CD14-positive monocyte (primary cell): ENCODE measurements around the gene ZNF292. TPM values are rescaled to one million over a fixed set of nuclear protein-coding genes. Genes with fewer than 3 reads are reported as not detected.

Source experiments
- DNase-seq, 3 donors: peaks; one replicate each; pipeline ENCODE4 v3.0.0-alpha.2; 2011 to 2022
- H2AFZ ChIP-seq: 2 replicates; pipeline ENCODE4 v1.6.0; 2012; ENCODE audit warnings: mild to moderate bottlenecking, low read depth, low read length, inconsistent platforms; ENCODE audit not compliant: insufficient read depth, poor library complexity, severe bottlenecking
- H3K27ac ChIP-seq, 2 donors: 1 replicate in 1 of 2; 2 replicates in 1 of 2; pipeline ENCODE4 v1.5.1; 2012 to 2013; ENCODE audit warnings: low read length in 2 of 2, control low read depth in 1 of 2, inconsistent platforms in 1 of 2, low read depth in 1 of 2, mild to moderate bottlenecking in 1 of 2
- H3K27me3 ChIP-seq, 2 donors: one replicate each; pipeline versions ENCODE4 v1.6.0 to v1.6.1; 2011 to 2013; ENCODE audit warnings: low read length in 2 of 2; ENCODE audit not compliant: control insufficient read depth in 2 of 2, insufficient read depth in 2 of 2
- H3K36me3 ChIP-seq, 2 donors: replicated peaks in 1 of 2; 1 replicate in 1 of 2; 2 replicates in 1 of 2; pipeline versions ENCODE4 v1.5.1 to v1.6.1; 2012 to 2013; ENCODE audit warnings: low read length in 2 of 2, control low read depth in 1 of 2, inconsistent platforms in 1 of 2, mild to moderate bottlenecking in 1 of 2; ENCODE audit not compliant: insufficient read depth in 2 of 2, control insufficient read depth in 1 of 2
- H3K4me1 ChIP-seq, 2 donors: 1 replicate in 1 of 2; 2 replicates in 1 of 2; pipeline versions ENCODE4 v1.5.1 to v1.6.1; 2012 to 2013; ENCODE audit warnings: low read length in 2 of 2, control low read depth in 1 of 2, inconsistent platforms in 1 of 2, mild to moderate bottlenecking in 1 of 2, moderate library complexity in 1 of 2; ENCODE audit not compliant: insufficient read depth in 2 of 2, control insufficient read depth in 1 of 2
- H3K4me2 ChIP-seq: replicated peaks from 2 replicates; pipeline ENCODE3; 2012; ENCODE audit warnings: low read length, moderate library complexity, mild to moderate bottlenecking; ENCODE audit not compliant: poor library complexity, severe bottlenecking; ENCODE audit errors: extremely low read depth
- H3K4me3 ChIP-seq, 3 experiments: fragments of 200-600 bp in 1 of 3; sonication (generic) in 1 of 3; replicated peaks in 1 of 3; 1 replicate in 2 of 3; 2 replicates in 1 of 3; pipeline ENCODE4 v1.5.1; 2011 to 2013; ENCODE audit warnings: low read length in 3 of 3, mild to moderate bottlenecking in 3 of 3, control low read depth in 2 of 3, low read depth in 2 of 3, inconsistent platforms in 1 of 3, moderate library complexity in 1 of 3
- H3K79me2 ChIP-seq: 2 replicates; pipeline ENCODE4 v1.6.0; 2012; ENCODE audit warnings: mild to moderate bottlenecking, control low read depth, inconsistent platforms, low read length, moderate library complexity; ENCODE audit not compliant: insufficient read depth
- H3K9ac ChIP-seq: 2 replicates; pipeline ENCODE4 v1.6.0; 2017; ENCODE audit warnings: low read length, mild to moderate bottlenecking; ENCODE audit not compliant: insufficient read depth, poor library complexity, severe bottlenecking
- H3K9me3 ChIP-seq, 2 donors: replicated peaks in 1 of 2; 1 replicate in 1 of 2; 2 replicates in 1 of 2; pipeline versions ENCODE4 v1.5.1 to v1.6.1; 2012 to 2013; ENCODE audit warnings: low read length in 2 of 2, control low read depth in 1 of 2; ENCODE audit not compliant: control insufficient read depth in 1 of 2, insufficient read depth in 1 of 2
- H4K20me1 ChIP-seq: 2 replicates; pipeline ENCODE4 v1.6.0; 2012; ENCODE audit warnings: mild to moderate bottlenecking, low read length, control low read depth, moderate library complexity; ENCODE audit not compliant: insufficient read depth
- H3K27ac Mint-ChIP-seq, 7 donors: one replicate each; pipeline ENCODE4 v1.8.0; 2020; ENCODE audit warnings: mild to moderate bottlenecking in 7 of 7, mixed read lengths in 7 of 7, moderate library complexity in 6 of 7, inconsistent platforms in 2 of 7
- H3K27me3 Mint-ChIP-seq, 3 donors: one replicate each; pipeline ENCODE4 v1.8.0; 2021 to 2022; ENCODE audit warnings: low read depth in 3 of 3, mild to moderate bottlenecking in 3 of 3, mixed read lengths in 3 of 3, moderate library complexity in 3 of 3, inconsistent platforms in 1 of 3
- H3K36me3 Mint-ChIP-seq, 2 donors: one replicate each; pipeline ENCODE4 v1.8.0; 2020; ENCODE audit warnings: mixed read lengths in 2 of 2, inconsistent platforms in 1 of 2, mild to moderate bottlenecking in 1 of 2
- H3K4me1 Mint-ChIP-seq: one replicate; pipeline ENCODE4 v1.8.0; 2020; ENCODE audit warnings: mild to moderate bottlenecking, mixed read lengths
- H3K4me3 Mint-ChIP-seq, 2 donors: one replicate each; pipeline ENCODE4 v1.8.0; 2020; ENCODE audit warnings: mild to moderate bottlenecking in 2 of 2, mixed read lengths in 2 of 2, moderate library complexity in 1 of 2
- H3K9me3 Mint-ChIP-seq, 7 donors: one replicate each; pipeline ENCODE4 v1.8.0; 2020 to 2022; ENCODE audit warnings: mixed read lengths in 7 of 7, mild to moderate bottlenecking in 6 of 7, moderate library complexity in 6 of 7, inconsistent platforms in 2 of 7
- CTCF ChIP-seq: fragments of 200-600 bp; IDR thresholded peaks from one replicate; pipeline ENCODE4 v1.8.0; 2022; ENCODE audit warnings: antibody characterized with exemption, mild to moderate bottlenecking
- WGBS: methylation state at CpG from one replicate; pipeline ENCODE4 v1.1.5; 2013; ENCODE audit warnings: missing lambda C conversion rate; ENCODE audit not compliant: insufficient coverage; 5-methylcytosine and 5-hydroxymethylcytosine counted together
- intact Hi-C, 2 donors: fragments of 100-400 bp; cut with micrococcal nuclease; formaldehyde crosslinking; loops; one replicate each; pipeline versions ENCODE4 v1.15.0 to v1.15.1; 2023
- polyA plus RNA-seq, 3 donors: library from polyadenylated mRNA; depleted of rRNA in 1 of 3; unstranded in 2 of 3; stranded (reverse) in 1 of 3; fragments of 300-500 nt in 2 of 3; fragments of >200 nt in 1 of 3; fragmentation: Illumina TruSeq in 2 of 3; gene quantifications; 1 replicate in 2 of 3; 2 replicates in 1 of 3; pipeline ENCODE4 v1.2.3, GENCODE V29; 2012 to 2021

Gene ZNF292
- polyA plus RNA-seq, 3 donors = 4.8 to 7.7 (median 7.6) TPM

GRCh38 chr6:87220997-87221396 is 65.6 kb downstream of the ZNF292 start:
- Mint-ChIP-seq H3K9me3 (no peaks in the 10 kb centered on the region), H3K27me3 (no peaks in the 10 kb centered on the region), H3K4me3 (no peak overlapping the region), H3K27ac (no peak overlapping the region), H3K4me1 (peaks cover 1% of the 10 kb centered on the region), H3K36me3 (peaks cover 70 to 76% of the 10 kb centered on the region in 2 donors)
- Histone ChIP-seq H3K36me3 (peaks cover 69 to 92% of the 10 kb centered on the region in 2 donors), H3K9ac (no peak overlapping the region), H3K27me3 (no peaks in the 10 kb centered on the region), H3K4me2 (no peak overlapping the region), H2AFZ (no peak overlapping the region), H4K20me1 (no peaks in the 10 kb centered on the region), H3K27ac (no peak overlapping the region), H3K4me1 (no peaks in the 10 kb centered on the region), H3K4me3 (no peak overlapping the region), H3K9me3 (no peaks in the 10 kb centered on the region), H3K79me2 (no peaks in the 10 kb centered on the region)
- intact Hi-C loops = no loop called here
- DNase-seq = no peak
- TF ChIP-seq CTCF = no peak
- no CpG with 5 or more reads among the region's 1 CpG for WGBS

GRCh38 chr6:87222676-87223075 is 67.3 kb downstream of the ZNF292 start:
- Histone ChIP-seq H3K9ac (no peak overlapping the region), H3K4me2 (no peak overlapping the region), H3K27ac (no peak overlapping the region), H3K4me3 (no peak overlapping the region), H3K27me3 (no peaks in the 10 kb centered on the region), H3K36me3 (peaks cover 56 to 84% of the 10 kb centered on the region in 2 donors), H3K9me3 (no peaks in the 10 kb centered on the region), H4K20me1 (no peaks in the 10 kb centered on the region), H3K79me2 (no peaks in the 10 kb centered on the region), H3K4me1 (no peaks in the 10 kb centered on the region), H2AFZ (no peak overlapping the region)
- intact Hi-C loops = no loop called here
- no peak for DNase-seq
- WGBS = 100% methylated on average over 1 of the region's 1 CpG
- no peaks in the 10 kb centered on the region for H3K27me3 Mint-ChIP-seq
- H3K27ac Mint-ChIP-seq = no peak overlapping the region
- no peaks in the 10 kb centered on the region for H3K9me3 Mint-ChIP-seq
- no peak for TF ChIP-seq CTCF
- H3K4me3 Mint-ChIP-seq = no peak overlapping the region
- peaks cover 60 to 71% of the 10 kb centered on the region in 2 donors for H3K36me3 Mint-ChIP-seq
- H3K4me1 Mint-ChIP-seq = peaks cover 1% of the 10 kb centered on the region
